GM12875 (cell line): ENCODE results near the gene GHRL.
A peak's percentile ranks its signal among the peaks of the same experiment; 100 is the strongest.

ENCODE experiments used
- H3K4me3 ChIP-seq: one replicate; pipeline ENCODE4 v1.5.1; 2011; ENCODE audit warnings: low read depth, low read length, control low read depth
- CTCF ChIP-seq: IDR thresholded peaks from 2 replicates; pipeline ENCODE4 v1.5.1; 2011; ENCODE audit warnings: low read depth, mild to moderate bottlenecking, control low read depth, inconsistent platforms, low read length, moderate library complexity, borderline replicate concordance; ENCODE audit not compliant: insufficient read depth

Gene GHRL

GRCh38 chr3:10265833-10266232 is 26.9 kb downstream of the GHRL start:
- no peak for TF ChIP-seq CTCF
- H3K4me3 ChIP-seq: no peak overlapping the region

GRCh38 chr3:10263646-10264363 is 28.9 kb downstream of the GHRL start:
- H3K4me3 ChIP-seq: no peak overlapping the region
- TF ChIP-seq CTCF: peak; percentile 53; the same call in 1 of the 2 replicates

GRCh38 chr3:10262027-10262426 is 30.7 kb downstream of the GHRL start:
- H3K4me3 ChIP-seq: no peak overlapping the region
- no peak for TF ChIP-seq CTCF

GRCh38 chr3:10260211-10260701 is 32.5 kb downstream of the GHRL start:
- no peak for TF ChIP-seq CTCF

GRCh38 chr3:10259798-10260197 is 32.9 kb downstream of the GHRL start:
- TF ChIP-seq CTCF: no peak
- no peak overlapping the region for H3K4me3 ChIP-seq

More at GRCh38 chr3:10260211-10260701, 32.5 kb downstream of the GHRL start:
- no peak overlapping the region for H3K4me3 ChIP-seq

GRCh38 chr3:10259036-10259435 is 33.7 kb downstream of the GHRL start:
- H3K4me3 ChIP-seq: no peak overlapping the region
- TF ChIP-seq CTCF: no peak

GRCh38 chr3:10255835-10256234 is 36.9 kb downstream of the GHRL start:
- no peak for TF ChIP-seq CTCF

More at GRCh38 chr3:10255835-10256234, 36.9 kb downstream of the GHRL start:
- H3K4me3 ChIP-seq: no peak overlapping the region
